CD8-positive, alpha-beta memory T cell (primary cell): ENCODE data around the gene TCP11X1. TPM values are rescaled to one million over a fixed set of nuclear protein-coding genes. Genes with fewer than 3 reads are reported as not detected.

Source experiments
- polyA plus RNA-seq: library from polyadenylated mRNA; unstranded; fragments of 300-500 nt; fragmentation: Illumina TruSeq; gene quantifications from one replicate; pipeline ENCODE4 v1.2.3, GENCODE V29; 2021
- total RNA-seq, 2 experiments: library from RNA; stranded (reverse); gene quantifications; one replicate each; pipeline ENCODE4 v1.2.3, GENCODE V29; 2021

Gene TCP11X1
- total and polyA plus RNA-seq, 3 experiments from 2014 or later: not detected

Other genes starting within 250 kb of the TCP11X1 start
- gene TCEAL2, start 89.6 kb upstream of the TCP11X1 start, total RNA-seq: not detected
- 0.33 TPM for gene TCEAL2, start 89.6 kb upstream of the TCP11X1 start, polyA plus RNA-seq
- gene TCEAL6, start 72.8 kb upstream of the TCP11X1 start, total RNA-seq: not detected
- gene TCEAL6, start 72.8 kb upstream of the TCP11X1 start, polyA plus RNA-seq: not detected
- 1 to 10 TPM; 1.5 to 2.0 TPM for gene BEX5, start 59.3 kb upstream of the TCP11X1 start, total RNA-seq
- gene BEX5, start 59.3 kb upstream of the TCP11X1 start, polyA plus RNA-seq: 5.8 TPM
- not detected for gene NXF2, start 31.9 kb downstream of the TCP11X1 start, total RNA-seq
- gene NXF2, start 31.9 kb downstream of the TCP11X1 start, polyA plus RNA-seq: not detected
- gene NXF2B, start 224.7 kb downstream of the TCP11X1 start, total RNA-seq: not detected
- gene NXF2B, start 224.7 kb downstream of the TCP11X1 start, polyA plus RNA-seq: not detected